ENCODE data around the gene APOBEC3C.
"Not testable (repeated sequence)": the region's sequence is repeated elsewhere in the genome, so short reads cannot be mapped to it uniquely, and the experiment has no call there.

APOBEC3C gene

DNA sequence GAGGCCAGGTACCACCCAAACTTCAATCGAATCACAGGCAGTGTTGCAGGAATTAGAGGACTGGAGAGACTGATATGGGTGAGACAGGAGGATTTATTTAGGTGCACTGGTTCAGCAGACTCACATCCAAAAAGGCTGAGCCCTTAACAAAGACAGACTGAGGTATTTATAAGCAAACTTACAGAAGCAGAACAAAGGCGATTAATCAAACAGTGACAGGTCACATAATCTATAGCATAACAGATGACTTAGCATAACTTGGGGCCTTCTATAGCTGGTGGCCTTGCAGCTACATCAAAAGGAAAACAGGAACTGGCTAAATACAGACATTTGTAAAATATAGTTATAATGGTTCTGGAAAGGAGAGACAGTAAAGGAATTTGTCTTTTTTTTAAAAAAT lies 29.8 kb upstream of the APOBEC3C start:
- no peak for DNase-seq (ENCODE audit: low read depth)
- no peak overlapping the region for H3K4me3 ChIP-seq (ENCODE audit: low read length)
- TF ChIP-seq CTCF (conservative IDR thresholded peaks at IDR 0.05; ENCODE audit: low read depth, low read length) = no peak

GRCh38 chr22:38984784-38985757 lies 29.0 kb upstream of the APOBEC3C start:
- not testable (repeated sequence) for H3K4me3 ChIP-seq (ENCODE audit: low read length)
- peak; percentile 44 for DNase-seq (ENCODE audit: low read depth)

- TF ChIP-seq CTCF (conservative IDR thresholded peaks at IDR 0.05; ENCODE audit: low read depth, low read length) = no peak
- H3K4me3 ChIP-seq (ENCODE audit: low read length) = no peak overlapping the region
- DNase-seq (ENCODE audit: low read depth) = no peak
Observed at GRCh38 chr22:38986629-38987028, 27.4 kb upstream of the APOBEC3C start.

GRCh38 chr22:38987171-38987895 lies 26.7 kb upstream of the APOBEC3C start:
- TF ChIP-seq CTCF (conservative IDR thresholded peaks at IDR 0.05; ENCODE audit: low read depth, low read length) = no peak
- no peak for DNase-seq (ENCODE audit: low read depth)
- no peak overlapping the region for H3K4me3 ChIP-seq (ENCODE audit: low read length)

DNA sequence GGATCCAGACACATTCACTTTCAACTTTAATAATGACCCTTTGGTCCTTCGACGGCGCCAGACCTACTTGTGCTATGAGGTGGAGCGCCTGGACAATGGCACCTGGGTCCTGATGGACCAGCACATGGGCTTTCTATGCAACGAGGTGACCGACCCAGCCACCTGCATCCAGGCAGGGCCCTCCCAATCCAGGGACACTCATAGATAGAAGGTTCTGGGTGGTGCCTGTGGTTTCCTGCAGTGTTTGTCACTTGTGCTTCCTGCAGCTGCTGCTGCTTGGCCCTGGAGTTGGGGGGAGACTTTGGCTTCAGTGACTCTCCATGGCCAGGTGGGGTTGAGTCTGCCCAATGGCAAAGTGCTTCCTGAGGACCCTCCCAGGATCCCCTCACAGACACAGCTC lies 24.6 kb upstream of the APOBEC3C start:
- no peak overlapping the region for H3K4me3 ChIP-seq (ENCODE audit: low read length)
- TF ChIP-seq CTCF (conservative IDR thresholded peaks at IDR 0.05; ENCODE audit: low read depth, low read length) = no peak
- no peak for DNase-seq (ENCODE audit: low read depth)

GRCh38 chr22:38992871-38993371 lies 21.1 kb upstream of the APOBEC3C start:
- not testable (repeated sequence) for H3K4me3 ChIP-seq (ENCODE audit: low read length); DNase-seq (ENCODE audit: low read depth)

- no peak overlapping the region for H3K4me3 ChIP-seq (ENCODE audit: low read length)
- no peak for DNase-seq (ENCODE audit: low read depth)
- TF ChIP-seq CTCF (conservative IDR thresholded peaks at IDR 0.05; ENCODE audit: low read depth, low read length) = no peak
Observed at GRCh38 chr22:38996105-38996504, 18.0 kb upstream of the APOBEC3C start.

GRCh38 chr22:38997518-38997917 lies 16.5 kb upstream of the APOBEC3C start:
- TF ChIP-seq CTCF (conservative IDR thresholded peaks at IDR 0.05; ENCODE audit: low read depth, low read length) = no peak
- no peak overlapping the region for H3K4me3 ChIP-seq (ENCODE audit: low read length)
- no peak for DNase-seq (ENCODE audit: low read depth)

All from retinal pigment epithelial cell (primary cell).